ENCODE results near the gene MAGI1. TPM values are rescaled to one million over a fixed set of nuclear protein-coding genes. Genes with fewer than 3 reads are reported as not detected.

MAGI1 gene
- total RNA-seq, 1 experiment from 2014 or later = 58.2 TPM

DNA sequence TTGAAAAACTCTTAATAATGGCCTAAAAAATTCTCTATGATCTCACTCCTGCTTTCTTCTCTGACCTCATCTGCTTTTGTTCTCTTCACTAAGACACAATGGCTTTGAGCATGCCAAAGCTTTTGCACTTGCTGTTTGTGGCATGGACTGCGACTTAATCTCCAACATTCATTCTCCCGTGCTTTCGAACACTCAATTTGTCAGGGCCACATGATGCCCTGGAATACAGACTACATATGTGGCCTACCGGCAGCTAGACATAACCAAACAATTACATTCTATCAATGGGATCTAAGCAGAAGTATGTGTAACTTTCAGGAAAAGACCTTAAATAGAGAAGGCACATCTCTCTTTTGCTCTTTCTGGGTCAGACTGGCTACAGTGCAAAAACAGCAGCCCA is 506.5 kb downstream of the MAGI1 start:
- TF ChIP-seq GTF2I (CRISPR knock-in tag; conservative IDR thresholded peaks at IDR 0.05) (no peak), NFYB (CRISPR knock-in tag; conservative IDR thresholded peaks at IDR 0.05; ENCODE audit: low read depth) (no peak), FOXK1 (CRISPR knock-in tag; IDR thresholded peaks at IDR 0.05) (no peak), CBFB (CRISPR knock-in tag; IDR thresholded peaks at IDR 0.05; ENCODE audit: low read depth) (no peak), NR3C1 (CRISPR knock-in tag; conservative IDR thresholded peaks at IDR 0.05; ENCODE audit: low read depth) (no peak), ZNF396 (CRISPR knock-in tag; IDR thresholded peaks at IDR 0.05; ENCODE audit: borderline replicate concordance) (no peak), NFATC4 (CRISPR knock-in tag; IDR thresholded peaks at IDR 0.05) (no peak)
- TF ChIP-seq, protein P1, sequence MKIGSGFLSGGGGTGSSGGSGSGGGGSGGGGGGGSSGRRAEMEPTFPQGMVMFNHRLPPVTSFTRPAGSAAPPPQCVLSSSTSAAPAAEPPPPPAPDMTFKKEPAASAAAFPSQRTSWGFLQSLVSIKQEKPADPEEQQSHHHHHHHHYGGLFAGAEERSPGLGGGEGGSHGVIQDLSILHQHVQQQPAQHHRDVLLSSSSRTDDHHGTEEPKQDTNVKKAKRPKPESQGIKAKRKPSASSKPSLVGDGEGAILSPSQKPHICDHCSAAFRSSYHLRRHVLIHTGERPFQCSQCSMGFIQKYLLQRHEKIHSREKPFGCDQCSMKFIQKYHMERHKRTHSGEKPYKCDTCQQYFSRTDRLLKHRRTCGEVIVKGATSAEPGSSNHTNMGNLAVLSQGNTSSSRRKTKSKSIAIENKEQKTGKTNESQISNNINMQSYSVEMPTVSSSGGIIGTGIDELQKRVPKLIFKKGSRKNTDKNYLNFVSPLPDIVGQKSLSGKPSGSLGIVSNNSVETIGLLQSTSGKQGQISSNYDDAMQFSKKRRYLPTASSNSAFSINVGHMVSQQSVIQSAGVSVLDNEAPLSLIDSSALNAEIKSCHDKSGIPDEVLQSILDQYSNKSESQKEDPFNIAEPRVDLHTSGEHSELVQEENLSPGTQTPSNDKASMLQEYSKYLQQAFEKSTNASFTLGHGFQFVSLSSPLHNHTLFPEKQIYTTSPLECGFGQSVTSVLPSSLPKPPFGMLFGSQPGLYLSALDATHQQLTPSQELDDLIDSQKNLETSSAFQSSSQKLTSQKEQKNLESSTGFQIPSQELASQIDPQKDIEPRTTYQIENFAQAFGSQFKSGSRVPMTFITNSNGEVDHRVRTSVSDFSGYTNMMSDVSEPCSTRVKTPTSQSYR (CRISPR knock-in tag; IDR thresholded peaks at IDR 0.05) = no peak
- TF ChIP-seq, protein P2, sequence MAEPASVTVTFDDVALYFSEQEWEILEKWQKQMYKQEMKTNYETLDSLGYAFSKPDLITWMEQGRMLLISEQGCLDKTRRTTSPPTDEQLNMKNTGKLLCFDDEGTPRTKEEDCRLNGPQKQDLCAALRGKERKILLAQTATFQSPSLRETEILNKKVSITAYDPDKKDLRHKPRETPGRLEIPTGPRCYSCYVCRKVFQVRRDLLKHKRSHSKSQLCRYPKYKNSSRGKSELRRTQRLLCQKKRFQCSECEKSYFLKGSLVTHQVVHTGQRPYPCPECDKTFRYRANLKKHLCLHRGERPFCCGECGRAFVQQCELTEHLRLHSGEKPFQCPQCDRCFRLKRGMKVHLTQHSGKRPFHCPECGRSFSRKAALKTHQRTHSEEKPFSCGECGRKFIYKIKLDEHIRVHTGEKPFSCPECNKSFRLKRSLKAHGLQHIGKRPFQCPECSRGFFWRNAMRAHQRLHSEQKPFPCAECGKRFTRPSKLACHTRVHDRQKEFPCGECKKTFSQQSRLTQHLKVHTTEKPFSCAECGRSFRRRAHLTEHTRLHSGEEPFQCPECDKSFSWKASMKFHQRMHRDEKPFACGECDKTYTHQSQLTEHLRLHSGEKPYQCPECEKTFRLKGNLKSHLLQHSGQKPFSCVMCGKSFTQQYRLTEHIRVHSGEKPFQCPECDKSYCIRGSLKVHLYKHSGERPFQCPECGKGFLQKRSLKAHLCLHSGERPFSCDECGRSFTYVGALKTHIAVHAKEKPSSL (CRISPR knock-in tag; conservative IDR thresholded peaks at IDR 0.05) = no peak
- TF ChIP-seq, protein P3, sequence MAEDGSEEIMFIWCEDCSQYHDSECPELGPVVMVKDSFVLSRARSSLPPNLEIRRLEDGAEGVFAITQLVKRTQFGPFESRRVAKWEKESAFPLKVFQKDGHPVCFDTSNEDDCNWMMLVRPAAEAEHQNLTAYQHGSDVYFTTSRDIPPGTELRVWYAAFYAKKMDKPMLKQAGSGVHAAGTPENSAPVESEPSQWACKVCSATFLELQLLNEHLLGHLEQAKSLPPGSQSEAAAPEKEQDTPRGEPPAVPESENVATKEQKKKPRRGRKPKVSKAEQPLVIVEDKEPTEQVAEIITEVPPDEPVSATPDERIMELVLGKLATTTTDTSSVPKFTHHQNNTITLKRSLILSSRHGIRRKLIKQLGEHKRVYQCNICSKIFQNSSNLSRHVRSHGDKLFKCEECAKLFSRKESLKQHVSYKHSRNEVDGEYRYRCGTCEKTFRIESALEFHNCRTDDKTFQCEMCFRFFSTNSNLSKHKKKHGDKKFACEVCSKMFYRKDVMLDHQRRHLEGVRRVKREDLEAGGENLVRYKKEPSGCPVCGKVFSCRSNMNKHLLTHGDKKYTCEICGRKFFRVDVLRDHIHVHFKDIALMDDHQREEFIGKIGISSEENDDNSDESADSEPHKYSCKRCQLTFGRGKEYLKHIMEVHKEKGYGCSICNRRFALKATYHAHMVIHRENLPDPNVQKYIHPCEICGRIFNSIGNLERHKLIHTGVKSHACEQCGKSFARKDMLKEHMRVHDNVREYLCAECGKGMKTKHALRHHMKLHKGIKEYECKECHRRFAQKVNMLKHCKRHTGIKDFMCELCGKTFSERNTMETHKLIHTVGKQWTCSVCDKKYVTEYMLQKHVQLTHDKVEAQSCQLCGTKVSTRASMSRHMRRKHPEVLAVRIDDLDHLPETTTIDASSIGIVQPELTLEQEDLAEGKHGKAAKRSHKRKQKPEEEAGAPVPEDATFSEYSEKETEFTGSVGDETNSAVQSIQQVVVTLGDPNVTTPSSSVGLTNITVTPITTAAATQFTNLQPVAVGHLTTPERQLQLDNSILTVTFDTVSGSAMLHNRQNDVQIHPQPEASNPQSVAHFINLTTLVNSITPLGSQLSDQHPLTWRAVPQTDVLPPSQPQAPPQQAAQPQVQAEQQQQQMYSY (CRISPR knock-in tag; IDR thresholded peaks at IDR 0.05) = no peak
- TF ChIP-seq, protein P4, sequence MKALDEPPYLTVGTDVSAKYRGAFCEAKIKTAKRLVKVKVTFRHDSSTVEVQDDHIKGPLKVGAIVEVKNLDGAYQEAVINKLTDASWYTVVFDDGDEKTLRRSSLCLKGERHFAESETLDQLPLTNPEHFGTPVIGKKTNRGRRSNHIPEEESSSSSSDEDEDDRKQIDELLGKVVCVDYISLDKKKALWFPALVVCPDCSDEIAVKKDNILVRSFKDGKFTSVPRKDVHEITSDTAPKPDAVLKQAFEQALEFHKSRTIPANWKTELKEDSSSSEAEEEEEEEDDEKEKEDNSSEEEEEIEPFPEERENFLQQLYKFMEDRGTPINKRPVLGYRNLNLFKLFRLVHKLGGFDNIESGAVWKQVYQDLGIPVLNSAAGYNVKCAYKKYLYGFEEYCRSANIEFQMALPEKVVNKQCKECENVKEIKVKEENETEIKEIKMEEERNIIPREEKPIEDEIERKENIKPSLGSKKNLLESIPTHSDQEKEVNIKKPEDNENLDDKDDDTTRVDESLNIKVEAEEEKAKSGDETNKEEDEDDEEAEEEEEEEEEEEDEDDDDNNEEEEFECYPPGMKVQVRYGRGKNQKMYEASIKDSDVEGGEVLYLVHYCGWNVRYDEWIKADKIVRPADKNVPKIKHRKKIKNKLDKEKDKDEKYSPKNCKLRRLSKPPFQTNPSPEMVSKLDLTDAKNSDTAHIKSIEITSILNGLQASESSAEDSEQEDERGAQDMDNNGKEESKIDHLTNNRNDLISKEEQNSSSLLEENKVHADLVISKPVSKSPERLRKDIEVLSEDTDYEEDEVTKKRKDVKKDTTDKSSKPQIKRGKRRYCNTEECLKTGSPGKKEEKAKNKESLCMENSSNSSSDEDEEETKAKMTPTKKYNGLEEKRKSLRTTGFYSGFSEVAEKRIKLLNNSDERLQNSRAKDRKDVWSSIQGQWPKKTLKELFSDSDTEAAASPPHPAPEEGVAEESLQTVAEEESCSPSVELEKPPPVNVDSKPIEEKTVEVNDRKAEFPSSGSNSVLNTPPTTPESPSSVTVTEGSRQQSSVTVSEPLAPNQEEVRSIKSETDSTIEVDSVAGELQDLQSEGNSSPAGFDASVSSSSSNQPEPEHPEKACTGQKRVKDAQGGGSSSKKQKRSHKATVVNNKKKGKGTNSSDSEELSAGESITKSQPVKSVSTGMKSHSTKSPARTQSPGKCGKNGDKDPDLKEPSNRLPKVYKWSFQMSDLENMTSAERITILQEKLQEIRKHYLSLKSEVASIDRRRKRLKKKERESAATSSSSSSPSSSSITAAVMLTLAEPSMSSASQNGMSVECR (CRISPR knock-in tag; IDR thresholded peaks at IDR 0.05; ENCODE audit: borderline replicate concordance) = no peak
- TF ChIP-seq, protein P5, sequence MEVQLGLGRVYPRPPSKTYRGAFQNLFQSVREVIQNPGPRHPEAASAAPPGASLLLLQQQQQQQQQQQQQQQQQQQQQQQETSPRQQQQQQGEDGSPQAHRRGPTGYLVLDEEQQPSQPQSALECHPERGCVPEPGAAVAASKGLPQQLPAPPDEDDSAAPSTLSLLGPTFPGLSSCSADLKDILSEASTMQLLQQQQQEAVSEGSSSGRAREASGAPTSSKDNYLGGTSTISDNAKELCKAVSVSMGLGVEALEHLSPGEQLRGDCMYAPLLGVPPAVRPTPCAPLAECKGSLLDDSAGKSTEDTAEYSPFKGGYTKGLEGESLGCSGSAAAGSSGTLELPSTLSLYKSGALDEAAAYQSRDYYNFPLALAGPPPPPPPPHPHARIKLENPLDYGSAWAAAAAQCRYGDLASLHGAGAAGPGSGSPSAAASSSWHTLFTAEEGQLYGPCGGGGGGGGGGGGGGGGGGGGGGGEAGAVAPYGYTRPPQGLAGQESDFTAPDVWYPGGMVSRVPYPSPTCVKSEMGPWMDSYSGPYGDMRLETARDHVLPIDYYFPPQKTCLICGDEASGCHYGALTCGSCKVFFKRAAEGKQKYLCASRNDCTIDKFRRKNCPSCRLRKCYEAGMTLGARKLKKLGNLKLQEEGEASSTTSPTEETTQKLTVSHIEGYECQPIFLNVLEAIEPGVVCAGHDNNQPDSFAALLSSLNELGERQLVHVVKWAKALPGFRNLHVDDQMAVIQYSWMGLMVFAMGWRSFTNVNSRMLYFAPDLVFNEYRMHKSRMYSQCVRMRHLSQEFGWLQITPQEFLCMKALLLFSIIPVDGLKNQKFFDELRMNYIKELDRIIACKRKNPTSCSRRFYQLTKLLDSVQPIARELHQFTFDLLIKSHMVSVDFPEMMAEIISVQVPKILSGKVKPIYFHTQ (CRISPR knock-in tag; IDR thresholded peaks at IDR 0.05) = no peak
- Mint-ChIP-seq H3K4me3 (no peak overlapping the region), H3K9me3 (peaks cover 4% of the 10 kb centered on the region; the same call in 1 of the 2 replicates), H3K4me1 (peaks cover 44% of the 10 kb centered on the region), H3K27me3 (ENCODE audit: low read depth) (no peaks in the 10 kb centered on the region), H3K36me3 (0 out of 2 replicates have a peak, but pooled peaks cover 2% of the 10 kb centered on the region), H3K27ac (no peak overlapping the region)
- CTCF ChIA-PET = interaction anchor here (0.6 to 1.2 kb wide), 3 partner anchors 65 to 317 kb away, joined by 3 to 4 read pairs (median 3); no protein-coding TSS in a partner anchor
- DNase-seq (ENCODE audit: low spot score) = no peak
- POLR2A ChIA-PET = no interaction called here
- ATAC-seq = no peak

Measured in WTC11 (cell line).